Measurements from ENCODE around the gene ANKRD18A.

Gene ANKRD18A

GRCh38 chr9:38526591-38526990, 93.8 kb downstream of the ANKRD18A start:
- Mint-ChIP-seq H3K36me3 (peaks cover 7% of the 10 kb centered on the region), H3K27ac (no peak overlapping the region), H3K9me3 (ENCODE audit: low read depth) (peaks cover 8% of the 10 kb centered on the region), H3K27me3 (no peaks in the 10 kb centered on the region), H3K4me3 (no peak overlapping the region), H3K4me1 (ENCODE audit: low read depth) (no peaks in the 10 kb centered on the region)

- Mint-ChIP-seq H3K9me3 (ENCODE audit: low read depth) (no peaks in the 10 kb centered on the region), H3K27me3 (no peaks in the 10 kb centered on the region), H3K4me3 (no peak overlapping the region), H3K4me1 (ENCODE audit: low read depth) (peaks cover 2% of the 10 kb centered on the region), H3K36me3 (no peaks in the 10 kb centered on the region), H3K27ac (no peak overlapping the region)
These were observed 97.3 kb downstream of the ANKRD18A start for GRCh38 chr9:38523121-38523520.

GRCh38 chr9:38521762-38522161, 98.6 kb downstream of the ANKRD18A start:
- Mint-ChIP-seq H3K4me3 (no peak overlapping the region), H3K27me3 (no peaks in the 10 kb centered on the region), H3K9me3 (ENCODE audit: low read depth) (no peaks in the 10 kb centered on the region), H3K4me1 (ENCODE audit: low read depth) (peaks cover 2% of the 10 kb centered on the region), H3K27ac (no peak overlapping the region), H3K36me3 (no peaks in the 10 kb centered on the region)

Data from activated naive CD8-positive, alpha-beta T cell (primary cell).